ENCODE data around the gene RNF40.
"Not testable (repeated sequence)": the region's sequence is repeated elsewhere in the genome, so short reads cannot be mapped to it uniquely, and the experiment has no call there.

RNF40 gene

GRCh38 chr16:30782486-30783279 lies 20.6 kb downstream of the RNF40 start:
- DNase-seq (ENCODE audit: low spot score): no peak

GRCh38 chr16:30783280-30784109 lies 21.4 kb downstream of the RNF40 start:
- no peak for DNase-seq (ENCODE audit: low spot score)

GRCh38 chr16:30784215-30784614 lies 22.1 kb downstream of the RNF40 start:
- DNase-seq (ENCODE audit: low spot score): no peak

GRCh38 chr16:30785126-30786106 lies 23.3 kb downstream of the RNF40 start:
- no peak for DNase-seq (ENCODE audit: low spot score)

- peak; percentile 86 for DNase-seq (ENCODE audit: low spot score)
Observed at GRCh38 chr16:30786115-30786935, 24.2 kb downstream of the RNF40 start.

- DNase-seq (ENCODE audit: low spot score): peak; percentile 91
Observed at GRCh38 chr16:30786936-30787612, 25.0 kb downstream of the RNF40 start, which contains the start of gene ZNF629. Gene ZNF629, minus strand, starts transcription at chr16:30787205. Its CDS starts 2,723 bp downstream, at chr16:30784482.

- DNase-seq (ENCODE audit: low spot score): no peak
Observed at GRCh38 chr16:30787613-30788378, 25.7 kb downstream of the RNF40 start.

- DNase-seq (ENCODE audit: low spot score): no peak
Observed at GRCh38 chr16:30793508-30794069, 31.5 kb downstream of the RNF40 start.

- DNase-seq (ENCODE audit: low spot score): no peak
Observed at GRCh38 chr16:30794634-30795033, 32.5 kb downstream of the RNF40 start.

GRCh38 chr16:30797670-30798309 lies 35.7 kb downstream of the RNF40 start:
- DNase-seq (ENCODE audit: low spot score): no peak

- no peak for DNase-seq (ENCODE audit: low spot score)
Observed at GRCh38 chr16:30802936-30803335, 40.8 kb downstream of the RNF40 start.

GRCh38 chr16:30805056-30805369 lies 42.9 kb downstream of the RNF40 start:
- DNase-seq (ENCODE audit: low spot score): no peak

GRCh38 chr16:30805370-30806169 lies 43.4 kb downstream of the RNF40 start:
- peak; percentile 94 for DNase-seq (ENCODE audit: low spot score)

- no peak for DNase-seq (ENCODE audit: low spot score)
Observed at GRCh38 chr16:30808146-30808545, 46.0 kb downstream of the RNF40 start.

- DNase-seq (ENCODE audit: low spot score): not testable (repeated sequence)
Observed at GRCh38 chr16:30808890-30809426, 46.8 kb downstream of the RNF40 start.

- not testable (repeated sequence) for DNase-seq (ENCODE audit: low spot score)
Observed at GRCh38 chr16:30809675-30810074, 47.6 kb downstream of the RNF40 start.

- DNase-seq (ENCODE audit: low spot score): no peak
Observed at GRCh38 chr16:30813821-30814189, 51.7 kb downstream of the RNF40 start.

- DNase-seq (ENCODE audit: low spot score): no peak
Observed at GRCh38 chr16:30816769-30817168, 54.6 kb downstream of the RNF40 start.

All from AG08395 (cell line).